Vagina (tissue), 2 donors: Measurements from ENCODE around the gene EEF1AKMT3.

Experiments used
- CTCF ChIP-seq, 3 experiments: fragments of 450-650 bp in 2 of 3; fragments of 200-600 bp in 1 of 3; sonication (generic) in 1 of 3; IDR thresholded peaks; one replicate each; pipeline ENCODE4 v1.5.1; 2017 to 2019; ENCODE audit warnings: antibody characterized with exemption in 3 of 3, mild to moderate bottlenecking in 2 of 3, moderate library complexity in 2 of 3
- POLR2A ChIP-seq, 2 donors: fragments of 450-650 bp; IDR thresholded peaks; one replicate each; pipeline ENCODE4 v1.6.1; 2017; ENCODE audit warnings: antibody characterized with exemption in 2 of 2, mild to moderate bottlenecking in 2 of 2, moderate library complexity in 2 of 2
- POLR2AphosphoS5 ChIP-seq, 2 donors: sonication (generic); formaldehyde crosslinking; IDR thresholded peaks; one replicate each; pipeline ENCODE4 v1.9.0; 2017; ENCODE audit warnings: antibody characterized with exemption in 2 of 2, mild to moderate bottlenecking in 2 of 2, low read depth in 1 of 2; ENCODE audit not compliant: insufficient read depth in 1 of 2

GRCh38 chr12:57744777-57745484, 27.5 kb upstream of the EEF1AKMT3 start, which contains the start of gene TSPAN31:
- peak in 1 of 2 donors; percentile 36 for TF ChIP-seq POLR2A (IDR thresholded peaks at IDR 0.05)
- no peak for TF ChIP-seq CTCF (IDR thresholded peaks at IDR 0.05)
- TF ChIP-seq POLR2AphosphoS5 (IDR thresholded peaks at IDR 0.05; ENCODE audit: insufficient read depth in 1 of 2, low read depth in 1 of 2) = peak; percentile 88 to 89
